Measurements from ENCODE around the gene CRTC1.

DNA sequence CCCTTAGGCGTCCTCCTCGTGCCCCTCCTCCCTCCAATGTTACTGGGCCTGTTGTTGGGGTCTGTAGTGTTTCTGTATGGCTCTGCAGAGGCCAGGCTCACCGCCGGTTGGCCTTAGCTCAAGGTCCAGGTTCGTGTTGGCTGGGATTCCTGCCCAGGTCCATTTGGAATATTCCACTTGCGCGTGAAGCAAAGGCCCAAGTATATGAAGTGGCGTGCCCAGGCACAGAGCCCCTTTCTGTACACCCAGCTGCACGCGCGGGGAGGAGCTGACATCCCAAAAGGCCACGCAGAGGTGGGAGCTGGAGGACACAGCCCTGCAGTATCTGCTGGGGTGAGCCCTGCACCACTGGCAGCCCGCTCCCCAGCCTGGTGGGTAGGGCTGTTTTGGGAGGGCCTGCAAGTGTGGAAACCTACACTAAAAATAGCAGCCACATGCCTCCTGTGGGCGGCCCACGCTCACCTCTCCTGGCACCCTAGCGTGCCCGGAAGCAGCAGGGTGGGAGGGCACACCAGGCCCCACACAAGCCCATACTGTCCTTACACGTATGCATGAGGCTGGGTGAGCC lies 30.2 kb downstream of the CRTC1 start:
- TF ChIP-seq NFYB (IDR thresholded peaks at IDR 0.05; ENCODE audit: extremely low read depth, insufficient read length) (no peak), ZFX (CRISPR knock-in tag; IDR thresholded peaks at IDR 0.05) (no peak), HDAC6 (IDR thresholded peaks at IDR 0.05; ENCODE audit: low read depth, low read length) (no peak), ZNF174 (CRISPR knock-in tag; IDR thresholded peaks at IDR 0.05) (no peak), RHOXF2B (CRISPR knock-in tag; conservative IDR thresholded peaks at IDR 0.05) (no peak), SMC3 (conservative IDR thresholded peaks at IDR 0.05; ENCODE audit: insufficient read depth, low read depth, low read length) (no peak), NONO (IDR thresholded peaks at IDR 0.05; ENCODE audit: low read depth in 2 of 2, low read length in 1 of 2) (no peak)
- TF ChIP-seq, protein P1, sequence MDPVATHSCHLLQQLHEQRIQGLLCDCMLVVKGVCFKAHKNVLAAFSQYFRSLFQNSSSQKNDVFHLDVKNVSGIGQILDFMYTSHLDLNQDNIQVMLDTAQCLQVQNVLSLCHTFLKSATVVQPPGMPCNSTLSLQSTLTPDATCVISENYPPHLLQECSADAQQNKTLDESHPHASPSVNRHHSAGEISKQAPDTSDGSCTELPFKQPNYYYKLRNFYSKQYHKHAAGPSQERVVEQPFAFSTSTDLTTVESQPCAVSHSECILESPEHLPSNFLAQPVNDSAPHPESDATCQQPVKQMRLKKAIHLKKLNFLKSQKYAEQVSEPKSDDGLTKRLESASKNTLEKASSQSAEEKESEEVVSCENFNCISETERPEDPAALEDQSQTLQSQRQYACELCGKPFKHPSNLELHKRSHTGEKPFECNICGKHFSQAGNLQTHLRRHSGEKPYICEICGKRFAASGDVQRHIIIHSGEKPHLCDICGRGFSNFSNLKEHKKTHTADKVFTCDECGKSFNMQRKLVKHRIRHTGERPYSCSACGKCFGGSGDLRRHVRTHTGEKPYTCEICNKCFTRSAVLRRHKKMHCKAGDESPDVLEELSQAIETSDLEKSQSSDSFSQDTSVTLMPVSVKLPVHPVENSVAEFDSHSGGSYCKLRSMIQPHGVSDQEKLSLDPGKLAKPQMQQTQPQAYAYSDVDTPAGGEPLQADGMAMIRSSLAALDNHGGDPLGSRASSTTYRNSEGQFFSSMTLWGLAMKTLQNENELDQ (CRISPR knock-in tag; IDR thresholded peaks at IDR 0.05; ENCODE audit: borderline replicate concordance), result no peak
- TF ChIP-seq, protein P2, sequence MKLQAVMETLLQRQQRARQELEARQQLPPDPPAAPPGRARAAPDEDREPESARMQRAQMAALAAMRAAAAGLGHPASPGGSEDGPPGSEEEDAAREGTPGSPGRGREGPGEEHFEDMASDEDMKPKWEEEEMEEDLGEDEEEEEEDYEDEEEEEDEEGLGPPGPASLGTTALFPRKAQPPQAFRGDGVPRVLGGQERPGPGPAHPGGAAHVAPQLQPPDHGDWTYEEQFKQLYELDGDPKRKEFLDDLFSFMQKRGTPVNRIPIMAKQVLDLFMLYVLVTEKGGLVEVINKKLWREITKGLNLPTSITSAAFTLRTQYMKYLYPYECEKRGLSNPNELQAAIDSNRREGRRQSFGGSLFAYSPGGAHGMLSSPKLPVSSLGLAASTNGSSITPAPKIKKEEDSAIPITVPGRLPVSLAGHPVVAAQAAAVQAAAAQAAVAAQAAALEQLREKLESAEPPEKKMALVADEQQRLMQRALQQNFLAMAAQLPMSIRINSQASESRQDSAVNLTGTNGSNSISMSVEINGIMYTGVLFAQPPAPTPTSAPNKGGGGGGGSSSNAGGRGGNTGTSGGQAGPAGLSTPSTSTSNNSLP (IDR thresholded peaks at IDR 0.05; ENCODE audit: borderline replicate concordance, low read depth, low read length), result no peak

Measured in K562 (cell line).